Large intestine (tissue), 3 donors: Measurements from ENCODE around the gene SLC39A11. TPM values are rescaled to one million over a fixed set of nuclear protein-coding genes. Genes with fewer than 3 reads are reported as not detected.
"Not testable (repeated sequence)": the region's sequence is repeated elsewhere in the genome, so short reads cannot be mapped to it uniquely, and the experiment has no call there.

ENCODE experiments used
- DNase-seq, 2 donors: peaks; one replicate each; pipeline versions ENCODE4 v3.0.0 to v3.0.0-alpha.2; 2013
- H3K27ac ChIP-seq: one replicate; pipeline ENCODE4 v1.5.1; 2013; ENCODE audit warnings: low read length
- H3K27me3 ChIP-seq: 2 replicates; pipeline ENCODE4 v1.6.1; 2013; ENCODE audit warnings: low read length; ENCODE audit not compliant: control insufficient read depth, insufficient read depth
- H3K36me3 ChIP-seq: 2 replicates; pipeline ENCODE4 v1.6.1; 2013; ENCODE audit warnings: low read length; ENCODE audit not compliant: control insufficient read depth, insufficient read depth
- H3K4me1 ChIP-seq: one replicate; pipeline ENCODE4 v1.6.1; 2013; ENCODE audit warnings: low read length; ENCODE audit not compliant: control insufficient read depth, insufficient read depth
- H3K4me3 ChIP-seq: one replicate; pipeline ENCODE4 v1.5.1; 2013; ENCODE audit warnings: low read length
- H3K9me3 ChIP-seq: one replicate; pipeline ENCODE4 v1.6.1; 2013; ENCODE audit warnings: mild to moderate bottlenecking, low read depth, low read length, moderate library complexity; ENCODE audit not compliant: control insufficient read depth
- WGBS: methylation state at CpG from one replicate; pipeline ENCODE4 v1.1.5; 2013; ENCODE audit warnings: low lambda C conversion rate; ENCODE audit not compliant: insufficient coverage; 5-methylcytosine and 5-hydroxymethylcytosine counted together
- polyA plus RNA-seq: library from polyadenylated mRNA; unstranded; fragments of 120-200 nt; gene quantifications from one replicate; pipeline ENCODE4 v1.2.1, GENCODE V29; 2013

SLC39A11 gene
- polyA plus RNA-seq, 1 donor = 46.2 TPM

GRCh38 chr17:72778169-72779151, 314.0 kb downstream of the SLC39A11 start:
- 100% methylated on average over 1 of the region's 14 CpGs for WGBS
- no peaks in the 10 kb centered on the region for H3K9me3 ChIP-seq
- H3K27me3 ChIP-seq = no peaks in the 10 kb centered on the region
- H3K4me3 ChIP-seq = no peak overlapping the region
- peaks cover 6% of the 10 kb centered on the region for H3K4me1 ChIP-seq
- no peaks in the 10 kb centered on the region for H3K36me3 ChIP-seq
- no peak for DNase-seq
- H3K27ac ChIP-seq = no peak overlapping the region

- H3K27ac ChIP-seq = no peak overlapping the region
- no peaks in the 10 kb centered on the region for H3K27me3 ChIP-seq
- no peak overlapping the region for H3K4me3 ChIP-seq
- no peaks in the 10 kb centered on the region for H3K4me1 ChIP-seq
- no peaks in the 10 kb centered on the region for H3K36me3 ChIP-seq
- DNase-seq = no peak
- H3K9me3 ChIP-seq = no peaks in the 10 kb centered on the region
- 60% methylated on average over 1 of the region's 4 CpGs for WGBS
Measured at GRCh38 chr17:72775919-72776318, 316.6 kb downstream of the SLC39A11 start.

GRCh38 chr17:72775237-72775636, 317.3 kb downstream of the SLC39A11 start:
- no peaks in the 10 kb centered on the region for H3K9me3 ChIP-seq
- DNase-seq = no peak
- 100% methylated on average over 1 of the region's 5 CpGs for WGBS

GRCh38 chr17:72774236-72774635, 318.3 kb downstream of the SLC39A11 start:
- Histone ChIP-seq H3K27me3 (no peaks in the 10 kb centered on the region), H3K9me3 (no peaks in the 10 kb centered on the region), H3K4me3 (no peak overlapping the region), H3K36me3 (no peaks in the 10 kb centered on the region), H3K27ac (no peak overlapping the region), H3K4me1 (no peaks in the 10 kb centered on the region)
- DNase-seq = no peak
- WGBS = no CpG with 5 or more reads among the region's 4 CpGs

More at GRCh38 chr17:72775237-72775636, 317.3 kb downstream of the SLC39A11 start:
- Histone ChIP-seq H3K27ac (no peak overlapping the region), H3K36me3 (no peaks in the 10 kb centered on the region), H3K27me3 (no peaks in the 10 kb centered on the region), H3K4me1 (no peaks in the 10 kb centered on the region), H3K4me3 (no peak overlapping the region)

GRCh38 chr17:72773225-72773624, 319.3 kb downstream of the SLC39A11 start:
- not testable (repeated sequence) for H3K9me3 ChIP-seq, H3K27ac ChIP-seq, DNase-seq, H3K36me3 ChIP-seq, H3K4me3 ChIP-seq, H3K27me3 ChIP-seq, H3K4me1 ChIP-seq
- WGBS = no CpG with 5 or more reads among the region's 1 CpG

GRCh38 chr17:72772331-72772821, 320.1 kb downstream of the SLC39A11 start:
- Histone ChIP-seq H3K9me3 (no peaks in the 10 kb centered on the region), H3K27ac (no peak overlapping the region), H3K4me1 (no peaks in the 10 kb centered on the region), H3K36me3 (no peaks in the 10 kb centered on the region), H3K4me3 (no peak overlapping the region), H3K27me3 (no peaks in the 10 kb centered on the region)
- 100% methylated on average over 5 of the region's 7 CpGs for WGBS
- no peak for DNase-seq

- H3K9me3 ChIP-seq = no peaks in the 10 kb centered on the region
- no peaks in the 10 kb centered on the region for H3K27me3 ChIP-seq
- no peak for DNase-seq
- WGBS = 100% methylated on average over 2 of the region's 3 CpGs
- H3K4me1 ChIP-seq = no peaks in the 10 kb centered on the region
- no peak overlapping the region for H3K27ac ChIP-seq
- no peak overlapping the region for H3K4me3 ChIP-seq
- no peaks in the 10 kb centered on the region for H3K36me3 ChIP-seq
Measured at GRCh38 chr17:72771734-72772133, 320.8 kb downstream of the SLC39A11 start.

GRCh38 chr17:72766761-72767356, 325.6 kb downstream of the SLC39A11 start:
- Histone ChIP-seq H3K4me3 (no peak overlapping the region), H3K27ac (no peak overlapping the region), H3K27me3 (no peaks in the 10 kb centered on the region), H3K36me3 (no peaks in the 10 kb centered on the region), H3K9me3 (no peaks in the 10 kb centered on the region), H3K4me1 (no peaks in the 10 kb centered on the region)
- no peak for DNase-seq
- 90% methylated on average over 2 of the region's 4 CpGs for WGBS

GRCh38 chr17:72765368-72766153, 326.9 kb downstream of the SLC39A11 start:
- Histone ChIP-seq H3K27ac (no peak overlapping the region), H3K4me1 (no peaks in the 10 kb centered on the region), H3K4me3 (no peak overlapping the region), H3K36me3 (no peaks in the 10 kb centered on the region), H3K27me3 (no peaks in the 10 kb centered on the region), H3K9me3 (no peaks in the 10 kb centered on the region)
- no peak for DNase-seq
- 88% methylated on average over 2 of the region's 11 CpGs for WGBS

- no peaks in the 10 kb centered on the region for H3K9me3 ChIP-seq
- H3K4me3 ChIP-seq = no peak overlapping the region
- no peaks in the 10 kb centered on the region for H3K27me3 ChIP-seq
- no peaks in the 10 kb centered on the region for H3K4me1 ChIP-seq
- DNase-seq = no peak
- H3K36me3 ChIP-seq = no peaks in the 10 kb centered on the region
- WGBS = no CpG with 5 or more reads among the region's 3 CpGs
- no peak overlapping the region for H3K27ac ChIP-seq
Measured at GRCh38 chr17:72764632-72765041, 327.9 kb downstream of the SLC39A11 start.
